HL-60/S4 treated with phorbol 12-myristate 13-acetate at 8.2 ng/mL for 4 days and 3 days (cell line): Measurements from ENCODE around the gene S100A7A.
"Not testable (repeated sequence)": the region's sequence is repeated elsewhere in the genome, so short reads cannot be mapped to it uniquely, and the experiment has no call there.

Experiments used
- in situ Hi-C: fragments of 300-500 bp; cut with MboI; formaldehyde crosslinking; loops from 2 replicates; pipeline ENCODE4 v1.15.0; 2022; ENCODE audit warnings: low sequenced_read_pairs

S100A7A gene

GRCh38 chr1:153448851-153449250, 32.5 kb downstream of the S100A7A start:
- in situ Hi-C loops, result not testable (repeated sequence)

GRCh38 chr1:153456396-153456795, 40.1 kb downstream of the S100A7A start:
- in situ Hi-C loops, result no loop called here

GRCh38 chr1:153459655-153460054, 43.3 kb downstream of the S100A7A start:
- in situ Hi-C loops, result no loop called here

DNA sequence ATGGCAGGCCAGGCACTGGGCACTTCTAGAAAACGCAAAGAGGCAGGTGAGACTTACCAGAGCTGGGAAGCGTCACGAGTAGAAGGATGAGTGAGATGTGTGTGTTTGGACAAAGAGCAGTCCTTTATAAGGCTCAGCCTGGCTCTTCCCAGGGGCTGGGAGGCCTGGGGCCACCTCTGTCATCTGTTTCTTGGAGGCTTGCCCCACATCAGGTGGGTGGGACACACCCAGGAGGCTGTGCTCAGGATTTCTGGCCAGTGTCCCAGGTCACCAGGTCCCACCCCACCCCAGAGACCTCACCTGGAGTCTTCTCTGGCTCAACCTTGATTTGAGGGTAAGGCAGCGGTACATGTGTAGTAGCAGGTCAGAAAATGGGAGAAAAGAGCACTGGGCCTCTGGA, 44.2 kb downstream of the S100A7A start, which contains the start of gene S100A7:
S100A7 (minus strand) TSS at position 101 of the 400 bp plus-strand sequence. CDS start 1,638 bp downstream, outside the sequence.
- in situ Hi-C loops, result no loop called here

DNA sequence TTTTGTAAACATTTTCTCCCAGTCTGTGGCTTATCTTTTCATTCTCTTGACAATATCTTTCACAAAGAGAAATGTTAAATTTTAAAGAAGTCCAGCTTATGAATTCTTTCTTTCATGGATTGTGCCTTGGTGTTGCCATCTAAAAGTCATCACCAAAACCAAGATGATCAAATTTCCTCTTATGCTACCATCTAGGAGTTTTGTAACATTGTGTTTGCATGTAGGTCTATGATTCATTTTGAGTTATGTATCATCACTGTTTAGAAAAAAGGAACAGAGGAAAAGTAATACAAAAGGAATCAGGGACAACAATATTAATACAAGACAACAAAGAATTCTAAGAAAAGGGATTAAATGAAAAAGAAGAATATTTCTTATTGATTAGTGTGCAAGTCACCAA, 46.4 kb downstream of the S100A7A start:
- in situ Hi-C loops, result not testable (repeated sequence)

DNA sequence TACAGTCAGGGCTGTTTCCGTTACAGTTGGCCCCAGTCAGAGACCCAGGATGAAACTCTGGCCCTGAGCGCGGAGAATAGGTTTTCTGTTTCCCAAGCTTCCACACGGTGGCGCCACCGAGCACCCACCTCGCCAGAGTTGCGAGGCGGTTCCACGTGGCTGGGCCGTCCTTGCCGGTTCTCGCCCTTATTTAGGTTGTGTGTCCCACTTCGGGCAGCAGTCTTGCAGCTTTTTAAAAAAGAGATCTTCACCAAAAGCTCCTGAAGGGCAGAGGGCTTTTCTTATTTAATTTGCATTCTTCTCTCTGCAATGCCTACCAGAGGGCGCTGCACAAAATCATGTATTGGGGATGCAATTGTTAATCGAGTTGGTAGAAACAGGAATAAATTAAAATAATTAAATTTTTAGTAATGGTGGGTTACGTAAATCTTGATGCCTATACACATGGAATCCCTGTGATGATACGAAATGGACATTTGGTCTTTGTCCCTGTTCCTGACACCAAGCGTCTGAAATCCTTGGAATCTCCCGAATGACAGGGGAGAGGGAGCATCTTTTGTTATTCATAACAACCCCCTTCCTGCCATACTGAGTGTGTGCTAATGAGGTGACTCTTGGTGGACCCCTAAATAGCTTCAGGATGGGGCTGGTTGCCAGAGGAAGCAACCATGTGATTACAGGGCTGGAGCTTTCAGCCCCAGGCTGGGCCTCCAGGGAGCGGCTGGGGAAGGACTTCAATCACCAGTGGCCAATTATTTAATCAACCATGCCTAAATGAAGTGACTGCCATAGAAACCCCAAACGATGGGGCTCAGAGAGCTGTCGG, 49.7 kb downstream of the S100A7A start:
- in situ Hi-C loops, result no loop called here

DNA sequence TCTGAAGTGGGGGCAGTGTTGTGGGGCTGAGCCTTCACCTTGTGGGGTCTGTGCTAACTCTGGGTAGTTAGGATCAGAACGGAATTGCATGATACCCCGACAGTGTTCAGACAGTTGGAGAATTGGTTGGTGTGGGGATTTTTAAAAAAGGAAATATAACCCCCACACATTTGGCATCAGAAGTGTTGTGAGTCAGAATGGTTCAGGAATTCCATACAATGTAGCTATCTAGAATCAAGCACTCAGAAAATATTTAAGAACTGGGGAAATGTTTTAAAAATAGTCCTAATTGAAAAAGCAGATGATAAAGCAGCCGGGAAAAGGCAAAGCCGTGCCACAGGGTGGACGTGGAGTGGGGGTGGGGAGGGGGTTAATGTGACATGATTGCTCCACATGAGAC, 50.6 kb downstream of the S100A7A start:
- in situ Hi-C loops, result no loop called here

- in situ Hi-C loops, result no loop called here
Measured at GRCh38 chr1:153470707-153471106, 54.4 kb downstream of the S100A7A start.
